Body of pancreas (tissue), 4 donors: ENCODE data around the gene LSMEM2. TPM values are rescaled to one million over a fixed set of nuclear protein-coding genes. Genes with fewer than 3 reads are reported as not detected.

Source experiments
- ATAC-seq: fragments of 150-250 bp; one replicate; pipeline ENCODE4 v1.9.1; 2016
- DNase-seq, 4 donors: peaks; one replicate each; pipeline ENCODE4 v3.0.0-alpha.2; 2019
- H3K27ac ChIP-seq, 4 donors: fragments of 200-600 bp; sonication (generic); 1 replicate in 3 of 4; 2 replicates in 1 of 4; pipeline versions ENCODE4 v1.5.1 to v1.6.1; 2016 to 2019; ENCODE audit warnings: mild to moderate bottlenecking in 1 of 4, mixed read lengths in 1 of 4, moderate library complexity in 1 of 4
- H3K27me3 ChIP-seq, 2 donors: fragments of 200-600 bp; sonication (generic); one replicate each; pipeline ENCODE4 v1.6.0; 2016; ENCODE audit warnings: mild to moderate bottlenecking in 1 of 2
- H3K36me3 ChIP-seq, 2 donors: fragments of 200-600 bp; sonication (generic); replicated peaks in 1 of 2; 2 replicates each; pipeline ENCODE4 v1.5.1; 2016; ENCODE audit warnings: low read depth in 2 of 2; ENCODE audit not compliant: insufficient read depth in 1 of 2
- H3K4me1 ChIP-seq: fragments of 200-600 bp; sonication (generic); one replicate; pipeline ENCODE4 v1.6.0; 2016
- H3K4me3 ChIP-seq, 2 donors: fragments of 200-600 bp; sonication (generic); 1 replicate in 1 of 2; 2 replicates in 1 of 2; pipeline ENCODE4 v1.5.1; 2016 to 2019
- H3K9me3 ChIP-seq, 3 donors: fragments of 200-600 bp; sonication (generic); 1 replicate in 2 of 3; 2 replicates in 1 of 3; pipeline ENCODE4 v1.5.1; 2016
- CTCF ChIP-seq, 7 experiments: fragments of 450-650 bp in 4 of 7; fragments of 200-600 bp in 3 of 7; sonication (generic) in 3 of 7; IDR thresholded peaks; one replicate each; pipeline ENCODE4 v1.5.1; 2016 to 2019; ENCODE audit warnings: antibody characterized with exemption in 7 of 7
- POLR2A ChIP-seq, 3 donors: fragments of 450-650 bp; IDR thresholded peaks; one replicate each; pipeline ENCODE4 v1.6.1; 2016; ENCODE audit warnings: antibody characterized with exemption in 3 of 3, mild to moderate bottlenecking in 2 of 3
- WGBS, 2 donors: methylation state at CpG; one replicate each; pipeline ENCODE4 v1.1.5; 2017; 5-methylcytosine and 5-hydroxymethylcytosine counted together
- intact Hi-C: fragments of 100-400 bp; cut with DNase I; formaldehyde crosslinking; loops from one replicate; pipeline ENCODE4 v1.15.1; 2023
- total RNA-seq, 2 donors: library from RNA; depleted of rRNA; stranded (reverse); fragments of >200 nt; gene quantifications; one replicate each; pipeline ENCODE4 v1.1.0, GENCODE V29; 2016

The LSMEM2 gene
- total RNA-seq, 2 donors from 2014 or later, result not detected

GRCh38 chr3:50290161-50290641, 11.3 kb downstream of the LSMEM2 start:
- Histone ChIP-seq H3K27ac (no peak overlapping the region), H3K4me1 (peaks cover 26% of the 10 kb centered on the region), H3K36me3 (peaks cover 4 to 20% of the 10 kb centered on the region in 2 donors), H3K9me3 (no peaks in the 10 kb centered on the region), H3K4me3 (no peak overlapping the region), H3K27me3 (no peaks in the 10 kb centered on the region)
- TF ChIP-seq CTCF (IDR thresholded peaks at IDR 0.05) (no peak), POLR2A (IDR thresholded peaks at IDR 0.05) (no peak)
- no peak for ATAC-seq
- WGBS, 2 donors, result 87 to 88% methylated on average over 15 to 16 of the region's 16 CpGs
- peak in 2 of 4 donors; percentile 25 to 30 for DNase-seq
- intact Hi-C loops, result no loop called here

GRCh38 chr3:50292159-50293078, 13.5 kb downstream of the LSMEM2 start, which contains the start of gene IFRD2:
TSS of gene IFRD2 (minus strand) at chr3:50292429. CDS start at chr3:50292274, 155 bp downstream.
- peak within 1 kb of the TSS; percentile 42 to 83 for H3K4me3 ChIP-seq
- H3K27me3 ChIP-seq, result no peaks in the 10 kb centered on the region
- peaks cover 4 to 18% of the 10 kb centered on the region in 2 donors for H3K36me3 ChIP-seq
- ATAC-seq (peak; percentile 95), DNase-seq (peak; percentile 97 to 99 (median 98))
- intact Hi-C loops, result no loop called here
- TF ChIP-seq CTCF (IDR thresholded peaks at IDR 0.05) (no peak), POLR2A (IDR thresholded peaks at IDR 0.05) (peak; percentile 68 to 85 (median 78))
- peak within 1 kb of the TSS; percentile 92 to 99 (median 98) for H3K27ac ChIP-seq
- WGBS, 2 donors, result 1 to 6% methylated on average over 4 to 64 of the region's 67 CpGs
- no peaks in the 10 kb centered on the region for H3K9me3 ChIP-seq
- H3K4me1 ChIP-seq, result peaks cover 30% of the 10 kb centered on the region

GRCh38 chr3:50293079-50293801, 14.4 kb downstream of the LSMEM2 start:
- peak in 3 of 4 donors; percentile 53 to 67 (median 59) for DNase-seq
- no peak for ATAC-seq
- H3K27ac ChIP-seq, result peak overlapping the region; percentile 65 to 99 (median 94)
- intact Hi-C loops, result no loop called here
- peaks cover 4 to 18% of the 10 kb centered on the region in 2 donors for H3K36me3 ChIP-seq
- H3K4me3 ChIP-seq, result no peak overlapping the region
- H3K4me1 ChIP-seq, result peaks cover 38% of the 10 kb centered on the region
- TF ChIP-seq POLR2A (IDR thresholded peaks at IDR 0.05) (no peak), CTCF (IDR thresholded peaks at IDR 0.05) (no peak)
- H3K27me3 ChIP-seq, result no peaks in the 10 kb centered on the region
- WGBS, 2 donors, result 30 to 41% methylated on average over 8 to 12 of the region's 12 CpGs
- no peaks in the 10 kb centered on the region for H3K9me3 ChIP-seq

- intact Hi-C loops, result no loop called here
- DNase-seq, result no peak
- H3K27ac ChIP-seq, result peak overlapping the region in 2 of 4 donors; percentile 92 to 99
- no peaks in the 10 kb centered on the region for H3K9me3 ChIP-seq
- WGBS, 2 donors, result 84 to 88% methylated on average over 3 to 4 of the region's 4 CpGs
- TF ChIP-seq POLR2A (IDR thresholded peaks at IDR 0.05), result no peak
- no peak for TF ChIP-seq CTCF (IDR thresholded peaks at IDR 0.05)
- H3K4me3 ChIP-seq, result no peak overlapping the region
- H3K27me3 ChIP-seq, result no peaks in the 10 kb centered on the region
- H3K36me3 ChIP-seq, result peaks cover 4 to 10% of the 10 kb centered on the region in 2 donors
- ATAC-seq, result no peak
- peaks cover 46% of the 10 kb centered on the region for H3K4me1 ChIP-seq
Observed at GRCh38 chr3:50294089-50294488, 15.2 kb downstream of the LSMEM2 start.
